ENCODE results near the gene CABLES2.

CABLES2 gene

DNA sequence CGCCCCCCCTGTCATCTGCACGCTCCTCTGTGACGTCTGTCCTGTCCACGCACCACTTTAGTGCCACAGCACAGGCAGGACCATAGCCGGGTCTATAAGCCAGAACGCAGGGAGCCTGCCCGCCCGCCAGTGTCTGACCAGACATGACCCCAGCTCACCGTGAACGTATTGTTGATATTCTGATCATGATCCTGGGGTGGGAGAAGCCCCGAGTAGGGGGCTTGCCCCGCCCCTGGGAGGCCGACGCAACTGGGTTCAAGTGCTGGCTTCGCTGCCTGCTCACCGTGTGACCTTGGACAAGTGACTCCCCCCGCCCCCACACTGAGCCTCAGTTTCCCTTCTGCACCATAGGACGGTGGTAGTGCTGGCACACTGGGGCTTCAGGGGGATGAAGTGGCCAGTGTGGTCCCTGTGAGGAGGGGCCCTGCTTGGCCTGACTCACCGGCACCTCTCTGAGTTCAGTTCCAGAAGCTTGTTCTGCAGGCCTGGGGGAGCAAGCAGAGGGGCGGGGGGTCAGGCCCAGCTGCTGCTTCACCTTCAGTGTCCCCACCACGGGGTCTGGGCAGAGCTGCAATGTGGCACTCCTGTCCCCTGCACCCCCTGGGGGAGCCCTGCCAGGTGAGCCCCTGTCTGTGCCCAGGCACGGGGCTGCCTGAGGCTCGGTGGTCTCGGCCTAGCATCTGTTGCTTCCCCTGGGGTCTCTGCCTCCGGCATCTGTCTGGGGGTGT, 11.1 kb upstream of the CABLES2 start:
- no peak for FAIRE-seq

DNA sequence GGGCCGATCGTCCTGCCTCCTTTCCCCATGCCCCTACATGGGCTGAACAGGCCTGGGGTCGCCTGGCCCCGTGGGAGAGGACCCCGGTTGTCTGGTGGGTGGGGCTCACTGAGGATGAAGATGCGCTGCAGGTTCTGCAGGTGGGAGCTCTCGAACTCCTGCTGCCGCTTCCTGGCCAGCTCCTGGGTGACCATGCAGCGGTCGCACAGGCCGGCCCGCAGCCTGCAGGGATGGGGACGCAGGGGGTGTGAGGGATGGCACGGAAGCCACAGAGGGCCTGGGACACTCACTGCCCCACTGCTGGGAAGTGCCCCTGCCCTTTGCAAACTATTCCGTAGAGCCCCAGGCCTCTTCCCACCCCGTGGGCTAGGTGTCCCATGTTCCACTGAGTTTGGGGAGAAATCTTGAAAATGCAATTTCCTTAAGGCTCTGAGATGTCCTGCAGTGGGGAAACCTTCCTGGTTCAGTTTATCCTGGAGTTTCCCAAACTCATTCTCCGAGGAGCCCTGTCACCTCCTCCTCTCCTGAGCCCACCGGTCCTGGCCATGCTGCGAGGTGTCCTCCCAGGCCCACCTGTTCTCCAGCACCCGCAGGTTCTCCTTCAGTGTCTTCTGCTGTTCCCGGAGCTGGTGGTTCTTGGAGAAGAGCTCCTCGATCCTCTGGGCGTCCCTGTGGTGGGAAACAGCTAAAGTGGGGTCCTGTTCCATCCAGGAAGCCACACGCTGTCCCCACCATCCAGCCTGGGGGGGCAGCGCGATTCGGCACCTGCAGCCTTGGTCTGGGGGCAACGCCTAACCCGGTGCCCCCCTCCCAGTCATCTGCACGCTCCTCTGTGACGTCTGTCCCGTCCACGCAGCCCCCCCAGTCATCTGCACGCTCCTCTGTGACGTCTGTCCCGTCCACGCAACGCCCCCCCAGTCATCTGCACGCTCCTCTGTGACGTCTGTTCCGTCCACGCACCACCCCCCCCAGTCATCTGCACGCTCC, 9.9 kb upstream of the CABLES2 start:
- no peak for FAIRE-seq

DNA sequence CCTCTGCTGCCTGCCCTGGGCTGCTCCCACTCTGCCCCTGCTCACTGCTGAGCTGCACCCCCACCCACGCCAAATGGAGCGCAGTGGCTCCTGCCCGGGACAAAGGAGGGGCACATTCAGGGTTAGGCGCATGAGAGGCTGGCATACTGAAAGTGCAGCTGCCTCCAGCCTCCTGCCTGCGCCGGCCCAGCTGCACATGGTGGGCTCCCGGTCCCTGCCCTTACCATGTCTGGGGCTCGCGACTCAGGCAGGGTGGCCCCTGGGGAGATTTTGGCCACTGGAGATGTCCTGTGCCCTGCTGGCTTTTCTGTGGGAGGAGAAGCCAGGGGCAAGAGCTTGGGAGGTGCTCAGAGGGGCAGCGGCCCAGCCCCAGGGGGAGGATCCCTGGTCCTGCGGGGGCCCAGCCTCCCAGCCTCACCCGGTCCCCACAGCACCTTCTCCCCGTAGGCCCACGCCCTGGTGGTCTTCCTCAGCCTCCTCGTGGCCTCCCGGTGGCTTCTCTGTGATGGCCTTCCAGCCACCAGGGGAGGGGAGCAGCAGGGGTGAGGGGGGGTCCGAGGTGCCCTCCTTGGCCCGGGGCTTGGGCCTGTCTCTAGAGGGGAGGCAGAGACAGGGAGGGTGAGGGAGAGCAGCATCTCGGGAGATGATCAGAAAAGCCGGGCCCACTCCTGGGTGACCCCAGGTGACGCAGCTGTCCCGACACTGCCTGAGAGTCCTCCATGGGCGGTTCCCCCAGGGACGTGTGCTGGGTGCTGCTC, 8.4 kb upstream of the CABLES2 start:
- no peak for FAIRE-seq

DNA sequence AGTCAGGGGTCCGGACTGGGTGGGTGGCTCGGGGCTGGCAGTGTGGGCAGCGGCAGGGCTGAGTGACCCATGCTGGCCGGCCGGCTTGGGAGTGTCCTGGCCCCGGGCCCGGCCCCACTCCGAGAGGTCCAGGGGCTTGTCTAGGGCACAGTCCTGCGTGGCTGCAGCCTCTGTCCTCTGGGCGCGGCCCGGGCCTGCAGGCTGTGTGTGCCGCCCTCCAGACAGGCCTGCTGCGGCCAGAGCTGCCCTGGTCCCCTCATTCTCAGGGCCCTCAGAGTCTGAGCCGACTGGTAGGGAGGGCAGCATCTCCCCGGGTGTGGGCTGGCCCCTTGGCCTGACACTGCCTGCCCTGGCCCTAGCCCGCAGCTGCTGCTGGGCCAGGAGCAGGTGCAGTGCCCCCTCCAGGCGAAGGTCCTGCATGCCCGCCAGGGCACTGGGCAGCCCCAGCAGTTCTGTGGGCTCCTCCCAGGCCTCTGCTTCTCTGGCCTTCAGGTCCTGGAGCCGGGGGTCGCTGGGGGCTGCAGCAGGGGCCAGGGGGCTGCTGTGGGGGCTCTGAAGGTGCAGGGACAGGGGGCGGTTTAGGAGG, 6.9 kb upstream of the CABLES2 start:
- FAIRE-seq: no peak

DNA sequence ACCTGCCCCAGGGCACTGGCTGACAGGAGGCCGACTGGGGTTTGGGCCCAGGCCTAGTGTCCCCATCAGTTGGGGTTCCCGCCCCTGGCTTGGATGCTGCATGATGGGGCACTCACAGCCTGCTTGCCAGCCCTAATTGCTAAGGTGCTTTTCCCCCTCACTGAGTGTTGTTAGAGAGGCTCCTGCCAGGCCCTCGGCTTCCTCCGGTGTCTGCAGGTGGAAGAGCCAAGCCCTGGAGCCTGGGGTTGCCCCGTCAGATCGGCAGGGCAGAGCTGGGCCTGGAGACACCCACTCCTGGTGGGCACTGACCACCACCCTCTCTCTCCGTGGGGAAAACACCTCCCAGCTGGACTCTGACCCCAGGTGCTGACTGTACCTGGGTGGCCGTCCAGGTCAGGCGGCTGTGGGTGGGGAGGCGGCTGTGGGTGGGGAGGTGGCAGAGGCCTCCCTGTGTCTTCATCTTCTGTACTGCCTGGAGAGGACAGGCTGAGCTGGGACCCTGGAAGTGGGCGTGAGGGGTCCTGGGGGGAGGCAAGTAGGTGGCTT, 6.0 kb upstream of the CABLES2 start:
- no peak for FAIRE-seq

DNA sequence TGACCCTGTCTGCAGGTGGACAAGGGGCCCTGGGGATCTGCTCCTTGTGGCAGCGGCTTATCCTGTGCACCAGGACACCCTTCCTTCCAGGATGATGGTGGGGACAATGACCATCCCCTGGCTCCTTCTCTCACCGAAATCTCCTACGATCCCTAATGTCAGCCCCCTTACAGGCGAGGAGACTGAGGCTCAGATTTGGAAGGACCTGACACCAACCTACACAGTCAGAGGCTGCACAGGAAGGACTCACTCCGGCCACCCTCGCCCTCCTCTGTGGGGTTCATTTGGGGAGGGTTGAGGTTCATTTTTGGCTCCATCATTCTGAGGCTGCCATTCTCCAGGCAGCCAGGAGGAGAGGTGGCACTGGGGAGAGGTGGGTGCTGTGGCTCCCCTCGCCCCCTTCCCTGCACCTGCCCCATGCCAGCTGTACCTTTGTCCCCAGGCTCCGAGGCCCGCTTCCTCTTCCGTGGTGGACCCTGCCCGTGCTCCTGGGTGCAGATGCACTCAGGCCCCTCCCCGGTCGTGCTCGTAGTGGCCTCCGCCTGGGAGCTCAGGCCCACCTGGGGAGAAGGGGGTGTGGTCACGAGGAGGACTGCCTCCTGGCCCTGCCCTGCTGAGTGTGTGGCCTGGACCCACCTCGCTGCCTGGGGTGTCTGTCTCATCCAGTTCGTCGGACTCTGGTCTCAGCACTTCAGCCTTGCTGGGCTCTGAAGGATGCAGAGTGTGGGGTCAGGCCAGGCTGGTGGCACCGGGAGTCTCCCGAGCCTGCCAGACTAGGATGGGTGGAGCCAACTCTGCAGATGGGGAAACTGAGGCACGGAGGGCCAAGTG, 5.3 kb upstream of the CABLES2 start:
- FAIRE-seq: no peak

DNA sequence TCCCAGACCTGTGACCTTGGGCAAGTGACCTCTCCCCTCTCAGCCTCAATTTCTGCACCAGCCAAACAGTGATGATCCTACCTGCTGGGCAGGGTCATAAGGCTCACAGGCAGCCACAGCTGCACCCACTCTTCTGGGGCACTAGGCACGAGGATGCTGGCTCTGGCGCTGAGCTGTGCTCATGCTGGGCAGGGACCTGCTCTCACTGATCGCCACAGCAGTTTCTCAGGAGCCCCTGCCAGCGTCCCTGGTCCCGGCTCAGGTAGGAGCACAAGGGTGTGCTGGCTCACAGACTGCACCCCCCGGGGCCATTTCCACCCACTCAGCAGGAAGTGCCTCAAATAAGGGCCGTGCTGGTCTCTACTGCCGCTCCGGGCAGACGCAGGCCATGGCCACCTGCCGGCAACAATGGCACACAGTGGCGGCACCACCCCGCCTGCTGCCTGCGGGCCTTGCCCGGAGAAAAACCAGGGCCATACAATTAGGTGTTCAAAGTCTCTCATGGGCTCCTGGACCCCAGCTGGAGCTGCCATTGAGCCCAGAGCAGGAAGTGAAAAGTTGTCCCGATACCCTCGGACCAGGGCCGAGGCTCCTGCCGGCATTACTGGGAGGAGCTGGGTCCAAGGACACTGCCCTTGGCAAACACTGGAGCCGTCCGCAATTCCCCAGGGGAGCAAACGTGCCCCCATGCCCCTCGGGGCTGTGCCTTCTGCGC, 4.6 kb upstream of the CABLES2 start:
- no peak for FAIRE-seq

DNA sequence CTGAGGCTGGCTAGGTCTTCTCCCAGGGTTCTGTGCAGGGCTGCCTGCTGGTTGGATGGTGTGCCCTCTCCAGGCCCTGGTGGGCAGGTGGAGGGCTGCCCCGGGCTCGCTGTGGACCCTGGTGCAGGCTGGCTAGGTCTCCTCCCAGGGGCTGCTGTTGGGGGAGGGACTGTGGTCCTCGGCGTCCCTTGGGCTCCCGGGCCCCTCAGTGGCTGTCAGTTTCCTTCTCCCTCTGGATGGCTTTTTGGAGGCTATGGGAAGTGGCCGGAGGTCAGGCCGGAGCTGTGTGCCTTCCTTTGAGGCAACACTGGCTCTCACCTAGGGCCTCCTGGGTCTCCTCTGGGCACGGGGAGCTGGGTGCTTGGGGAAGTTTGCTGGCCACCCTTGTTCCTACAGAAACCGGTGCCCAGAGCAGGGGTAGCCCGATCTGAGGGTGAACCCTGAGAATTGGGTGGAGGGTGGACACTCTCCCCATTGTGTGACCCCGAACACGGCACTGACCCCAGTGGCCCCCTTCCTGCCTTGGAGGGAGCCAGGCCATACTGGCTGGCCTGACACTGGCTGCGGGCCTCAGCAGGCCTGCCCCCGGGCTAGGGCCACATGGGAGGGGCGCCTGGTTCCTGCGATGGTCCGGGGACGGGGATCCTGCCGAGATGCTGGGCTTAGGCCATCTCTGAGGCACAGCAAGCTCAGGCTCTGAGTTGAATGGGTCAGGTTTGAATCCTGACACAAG, 3.8 kb upstream of the CABLES2 start:
- no peak for FAIRE-seq

DNA sequence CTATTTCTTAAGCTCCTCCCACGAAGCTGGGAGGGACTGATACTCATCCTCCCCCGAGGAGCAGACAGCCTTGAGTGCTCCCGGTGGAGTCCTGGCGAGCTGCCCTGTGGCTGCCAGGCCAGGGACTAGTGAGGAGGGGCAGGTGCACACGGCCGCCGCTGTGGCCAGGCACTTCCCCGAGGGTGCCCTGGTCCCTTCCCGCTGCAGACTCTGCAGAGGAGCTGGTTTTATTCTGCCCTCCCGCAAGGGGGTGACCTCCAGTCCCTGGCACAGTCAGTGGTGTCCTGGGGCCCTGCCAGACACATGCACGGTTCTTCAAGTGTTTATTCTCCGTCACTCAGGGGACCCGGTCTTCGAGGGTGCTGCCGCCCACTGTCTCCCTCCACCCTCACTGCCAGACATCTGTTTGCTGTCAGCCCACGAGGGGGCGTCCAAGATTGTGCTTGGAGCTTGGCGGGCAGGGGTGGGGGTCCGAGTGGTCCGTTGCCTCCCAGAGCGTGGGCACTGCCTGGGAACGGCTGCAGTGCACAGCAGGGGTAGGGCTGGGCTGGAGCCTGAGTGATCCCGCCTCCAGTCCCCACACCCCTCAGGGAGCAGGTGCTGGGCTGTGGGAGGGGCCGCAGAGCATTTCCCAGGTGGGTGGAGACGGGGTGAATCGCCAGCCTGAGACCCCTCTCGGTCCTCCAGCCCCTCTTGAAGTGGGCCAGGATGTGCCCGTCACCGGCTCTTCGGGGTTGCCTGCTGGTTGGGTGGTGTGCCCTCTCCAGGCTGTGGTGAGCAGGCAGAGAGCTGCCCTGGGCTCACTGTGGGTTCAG, 3.1 kb upstream of the CABLES2 start:
- FAIRE-seq: no peak

DNA sequence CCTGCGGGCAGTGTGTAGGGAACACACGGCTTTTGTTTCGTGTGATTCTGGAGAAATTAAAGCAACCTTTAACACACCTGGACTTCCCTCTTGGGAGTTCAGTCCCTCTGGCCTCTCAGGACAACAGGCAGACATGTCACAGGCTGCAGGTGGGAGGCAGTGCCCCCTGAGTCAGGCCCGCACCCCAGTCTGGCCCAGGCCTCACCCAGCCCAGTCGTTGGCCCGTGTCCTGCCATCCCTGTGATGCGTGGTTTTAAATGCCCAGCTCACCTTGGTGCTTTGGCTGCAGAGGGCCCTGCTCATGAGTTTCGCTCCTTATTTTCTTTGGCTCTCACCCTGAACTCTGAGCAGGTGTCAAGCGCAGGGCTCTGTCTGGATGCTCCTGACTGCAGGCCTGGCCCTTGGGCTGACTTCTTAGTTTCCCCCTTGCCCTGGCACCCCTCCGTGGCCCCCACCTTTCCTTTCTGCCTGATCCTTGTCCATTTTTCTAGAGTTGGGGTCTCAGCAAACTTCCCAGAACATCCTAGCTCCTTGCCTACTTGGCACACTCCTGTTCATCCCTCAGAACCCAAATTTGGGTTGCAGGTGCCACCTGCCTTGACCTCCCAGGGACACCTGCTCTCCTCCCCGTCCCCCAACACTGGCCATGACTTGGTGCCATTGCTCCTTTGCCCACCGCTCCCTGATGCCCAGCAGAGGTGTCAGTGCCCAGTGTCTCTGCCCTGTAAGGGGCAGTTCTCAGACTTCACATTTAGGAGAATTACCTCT, 2.2 kb upstream of the CABLES2 start:
- FAIRE-seq: no peak

DNA sequence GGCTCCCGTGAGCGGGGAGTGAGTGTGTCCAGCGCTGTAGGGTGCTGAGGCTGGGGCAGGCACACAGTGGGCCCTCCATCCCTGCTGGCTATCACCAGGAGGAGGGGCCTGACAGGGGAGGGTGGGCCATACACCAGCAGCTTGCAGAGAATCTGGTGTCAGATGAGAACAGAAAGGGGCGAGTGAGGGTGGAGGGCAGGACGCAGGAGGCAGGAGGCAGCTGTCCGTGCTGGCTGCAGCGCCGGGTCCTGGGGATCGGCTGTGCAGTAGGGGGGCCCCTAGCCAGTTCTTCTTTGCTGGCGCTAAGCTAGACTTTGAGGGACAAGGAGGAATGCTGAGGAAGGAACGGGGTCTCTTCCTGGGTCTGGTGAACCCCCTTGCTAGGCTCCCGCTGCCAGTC, 1.6 kb upstream of the CABLES2 start:
- FAIRE-seq: no peak

DNA sequence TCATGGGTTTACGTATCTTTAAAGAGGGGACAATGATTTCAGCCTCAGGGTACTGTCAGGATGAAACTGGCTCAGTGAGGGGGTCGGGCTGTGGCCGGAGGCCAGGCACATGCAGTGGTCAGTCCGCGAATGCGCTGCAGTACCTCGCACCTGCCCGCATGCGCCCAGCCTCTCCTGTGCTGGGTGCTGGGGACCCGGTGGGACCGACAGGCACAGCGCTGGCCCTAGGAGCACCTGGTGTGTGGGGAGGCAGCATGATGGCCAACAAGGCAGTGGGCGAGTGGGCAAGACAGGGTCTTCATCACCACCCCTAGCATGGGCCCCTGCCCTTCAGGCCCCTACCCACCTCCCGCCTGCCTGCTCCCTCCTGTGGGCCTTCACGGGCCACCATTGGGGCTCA, 970 bp upstream of the CABLES2 start:
- FAIRE-seq: no peak

DNA sequence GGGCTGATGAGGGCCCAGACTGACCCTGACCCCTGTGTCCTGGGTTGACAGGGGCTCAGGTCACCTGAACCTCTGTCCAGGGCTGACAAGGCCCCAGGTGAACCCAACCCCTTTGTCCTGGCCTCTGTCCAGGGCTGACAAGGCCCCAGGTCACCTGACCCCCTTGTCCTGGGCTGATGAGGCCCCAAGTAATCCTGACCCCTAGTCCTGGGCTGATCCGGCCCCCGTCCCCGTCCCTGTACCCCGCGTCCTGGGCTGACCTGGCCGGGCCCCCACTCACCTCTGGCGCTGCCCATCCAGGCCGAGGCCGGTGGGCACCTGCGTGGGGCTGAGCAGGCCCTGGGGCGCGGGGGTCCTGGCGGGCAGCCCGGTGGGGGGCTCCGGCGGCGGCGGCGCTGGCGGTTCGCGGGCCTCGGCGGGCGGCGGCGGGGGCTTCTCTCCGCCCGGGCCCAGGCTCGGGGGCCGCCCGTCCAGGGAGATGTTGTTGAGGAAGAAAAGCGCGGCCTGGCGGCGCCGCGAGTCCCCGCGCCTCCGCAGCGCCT, 379 bp downstream of the CABLES2 start:
- FAIRE-seq: no peak

DNA sequence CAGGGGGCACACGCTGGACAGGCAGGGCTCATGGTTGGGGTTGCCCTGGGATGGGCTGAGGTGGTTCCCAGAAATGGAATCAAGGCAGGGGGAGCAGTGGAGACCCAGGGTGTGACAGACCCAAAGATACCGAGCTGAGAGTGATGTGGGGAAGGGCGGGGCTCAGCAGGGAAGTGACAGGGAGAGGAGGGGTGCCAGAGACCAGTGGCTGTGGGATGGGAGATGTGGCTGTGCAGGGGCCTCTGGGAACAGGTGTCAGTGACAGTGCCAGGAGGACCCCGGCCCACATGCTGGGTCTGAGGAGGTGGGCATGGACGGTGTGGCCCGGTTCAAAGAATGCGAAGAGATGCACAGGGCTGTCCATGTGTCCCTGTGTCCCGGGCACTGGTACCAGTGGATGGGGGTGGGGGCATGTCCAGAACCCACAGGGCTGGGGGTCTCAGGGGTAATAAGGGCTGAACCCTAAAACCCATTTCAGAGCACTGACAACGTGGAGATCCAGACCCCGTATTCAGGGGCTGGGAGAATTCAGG, 1.0 kb downstream of the CABLES2 start:
- no peak for FAIRE-seq

DNA sequence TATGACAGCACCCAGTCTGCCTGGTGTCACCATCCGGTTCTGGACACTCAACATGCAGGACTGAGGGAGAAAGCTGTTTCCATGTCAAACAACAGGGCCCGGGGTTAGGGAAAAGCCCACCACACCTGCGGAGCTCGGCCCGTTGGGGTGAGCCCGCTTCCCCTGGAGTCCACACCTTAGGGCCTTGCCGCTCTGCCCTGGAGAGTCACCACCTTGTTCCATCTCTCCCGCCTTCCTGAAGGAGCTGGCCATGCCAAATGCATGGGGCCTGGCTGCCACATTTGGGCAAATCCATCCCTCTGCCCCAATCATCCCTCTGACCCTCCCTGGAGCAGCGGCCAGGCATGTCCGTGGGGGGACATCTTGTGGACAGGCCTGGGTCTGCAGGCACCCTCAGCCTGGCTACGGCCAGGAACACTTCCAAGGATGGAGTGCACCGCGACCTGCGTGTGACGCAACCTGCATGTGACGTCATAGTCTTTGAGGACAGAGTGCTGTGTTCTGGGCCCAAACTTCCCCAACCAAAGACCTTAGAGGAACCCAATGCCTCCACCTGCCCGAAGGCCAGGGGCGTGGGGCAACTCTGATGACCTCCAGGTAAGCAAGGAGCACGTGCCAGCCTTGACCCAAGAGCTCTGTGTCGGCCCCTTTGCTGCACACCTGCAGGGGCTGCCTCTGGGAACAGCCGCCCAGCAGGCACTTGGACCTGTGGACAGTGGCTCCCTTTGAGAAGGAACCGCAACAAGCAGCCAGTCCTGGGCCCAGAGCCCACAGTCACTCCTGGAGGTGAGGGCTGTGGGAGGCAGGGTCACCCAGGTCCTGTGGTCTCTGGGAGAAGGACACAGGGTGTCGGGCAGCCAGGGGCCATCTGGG, 1.7 kb downstream of the CABLES2 start:
- FAIRE-seq: no peak

DNA sequence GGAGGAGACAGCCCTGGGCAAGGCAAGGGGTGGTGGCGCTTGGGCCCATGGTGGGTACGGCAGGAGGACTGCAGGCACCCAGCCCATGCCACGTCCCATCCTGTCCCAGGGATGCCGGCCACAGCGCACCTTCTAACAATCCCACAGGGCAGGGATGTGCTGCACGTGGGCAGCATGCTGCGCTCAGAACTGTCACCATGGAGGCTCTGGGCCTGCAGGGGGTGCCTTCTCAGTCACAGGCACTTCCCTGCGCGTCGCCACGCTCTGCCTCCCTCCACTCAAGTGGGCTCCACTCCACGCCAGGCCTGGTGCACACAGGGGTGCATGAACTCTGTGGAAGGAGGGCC, 2.4 kb downstream of the CABLES2 start:
- no peak for FAIRE-seq

DNA sequence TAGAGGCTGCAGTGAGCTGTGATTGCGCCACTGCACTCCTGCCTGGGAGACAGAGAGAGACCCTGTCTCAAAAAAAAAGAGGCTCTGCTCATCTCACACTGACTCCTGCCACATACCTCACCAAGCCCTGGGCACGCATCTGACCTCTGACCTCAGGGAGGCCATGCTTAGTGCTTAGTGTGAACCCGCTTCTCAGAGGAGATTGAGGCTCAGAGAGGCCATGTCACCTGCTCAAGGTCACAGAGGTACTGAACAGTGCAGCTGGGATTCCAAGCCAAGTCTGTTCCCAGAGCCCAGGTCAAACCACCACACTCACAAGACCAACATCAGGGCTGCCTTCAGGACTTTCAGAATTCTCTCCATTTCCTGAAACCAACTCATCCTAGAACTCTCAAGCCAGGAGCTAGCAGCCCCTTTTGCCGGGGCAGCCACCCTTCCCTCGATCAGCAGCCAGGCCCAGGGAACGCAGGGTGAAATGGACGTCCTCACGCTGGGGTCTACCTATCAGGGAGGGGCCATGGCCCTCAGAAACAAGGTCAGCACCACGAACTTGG, 2.9 kb downstream of the CABLES2 start:
- no peak for FAIRE-seq
